ENCODE results near the gene MACC1. TPM values are rescaled to one million over a fixed set of nuclear protein-coding genes. Genes with fewer than 3 reads are reported as not detected.
"Not testable (repeated sequence)": the region's sequence is repeated elsewhere in the genome, so short reads cannot be mapped to it uniquely, and the experiment has no call there.

Gene MACC1
- total and polyA plus RNA-seq, 4 donors: 2.8 to 45.2 (median 14.7) TPM

DNA sequence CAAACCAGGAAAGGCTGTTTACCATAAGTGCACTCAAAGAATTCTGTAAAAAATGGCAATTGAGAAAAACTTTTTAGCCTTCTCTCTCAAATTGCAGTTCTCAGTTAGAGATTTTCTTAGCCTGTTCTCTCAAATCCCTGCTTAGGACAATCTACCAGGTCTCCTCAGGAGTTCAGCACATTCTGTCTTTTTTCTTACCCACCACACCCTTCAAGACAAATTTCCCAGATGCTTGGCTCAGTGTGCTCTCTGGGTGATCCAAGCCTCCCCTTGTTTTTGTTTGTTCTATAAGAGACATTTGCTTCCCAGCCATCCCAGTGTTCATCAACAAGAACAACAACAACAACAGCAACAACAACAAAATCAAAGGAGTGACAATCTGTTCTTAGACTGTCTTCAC, 87.3 kb downstream of the MACC1 start:
- Histone ChIP-seq H3K27ac (ENCODE audit: low read depth in 1 of 2, low read length in 1 of 2) (no peak overlapping the region), H3K4me1 (ENCODE audit: control insufficient read depth in 5 of 5, insufficient read depth in 5 of 5, low read length in 5 of 5) (no peaks in the 10 kb centered on the region), H3K27me3 (ENCODE audit: control insufficient read depth in 3 of 3, insufficient read depth in 3 of 3, low read length in 2 of 3) (no peaks in the 10 kb centered on the region), H3K9ac (ENCODE audit: insufficient read depth in 1 of 2, low read length in 2 of 2) (no peak overlapping the region), H3K36me3 (ENCODE audit: control insufficient read depth in 4 of 4, insufficient read depth in 4 of 4, low read length in 4 of 4) (no peaks in the 10 kb centered on the region), H3K4me3 (no peak overlapping the region), H3K9me3 (ENCODE audit: control insufficient read depth in 4 of 4, insufficient read depth in 3 of 4, low read length in 3 of 4) (no peaks in the 10 kb centered on the region)
- TF ChIP-seq, protein P1, sequence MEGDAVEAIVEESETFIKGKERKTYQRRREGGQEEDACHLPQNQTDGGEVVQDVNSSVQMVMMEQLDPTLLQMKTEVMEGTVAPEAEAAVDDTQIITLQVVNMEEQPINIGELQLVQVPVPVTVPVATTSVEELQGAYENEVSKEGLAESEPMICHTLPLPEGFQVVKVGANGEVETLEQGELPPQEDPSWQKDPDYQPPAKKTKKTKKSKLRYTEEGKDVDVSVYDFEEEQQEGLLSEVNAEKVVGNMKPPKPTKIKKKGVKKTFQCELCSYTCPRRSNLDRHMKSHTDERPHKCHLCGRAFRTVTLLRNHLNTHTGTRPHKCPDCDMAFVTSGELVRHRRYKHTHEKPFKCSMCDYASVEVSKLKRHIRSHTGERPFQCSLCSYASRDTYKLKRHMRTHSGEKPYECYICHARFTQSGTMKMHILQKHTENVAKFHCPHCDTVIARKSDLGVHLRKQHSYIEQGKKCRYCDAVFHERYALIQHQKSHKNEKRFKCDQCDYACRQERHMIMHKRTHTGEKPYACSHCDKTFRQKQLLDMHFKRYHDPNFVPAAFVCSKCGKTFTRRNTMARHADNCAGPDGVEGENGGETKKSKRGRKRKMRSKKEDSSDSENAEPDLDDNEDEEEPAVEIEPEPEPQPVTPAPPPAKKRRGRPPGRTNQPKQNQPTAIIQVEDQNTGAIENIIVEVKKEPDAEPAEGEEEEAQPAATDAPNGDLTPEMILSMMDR (IDR thresholded peaks at IDR 0.05; ENCODE audit: control extremely low read depth, extremely low read depth): no peak
- no peak for ATAC-seq (ENCODE audit: insufficient read depth, low FRiP score)
- no peak for DNase-seq

DNA sequence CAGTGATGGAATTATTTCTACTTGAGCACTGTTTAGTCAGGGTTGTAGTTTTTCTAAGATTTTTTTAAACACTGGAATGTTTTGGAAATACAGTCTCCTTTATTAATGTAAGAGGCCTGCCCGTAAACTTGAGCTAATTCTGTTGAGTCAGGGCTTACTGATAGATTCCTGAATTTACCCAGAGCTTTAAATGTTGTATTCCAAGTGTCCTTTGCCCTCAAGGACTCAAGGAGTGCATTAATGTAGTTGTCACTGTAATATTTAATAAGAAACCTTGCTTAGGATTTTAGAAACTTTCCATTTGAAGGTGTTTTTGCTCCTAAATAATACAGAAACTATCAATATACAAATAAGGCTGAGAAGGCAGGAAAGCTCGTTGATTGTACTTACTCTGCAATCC, 89.2 kb downstream of the MACC1 start:
- H3K4me3 ChIP-seq: no peak overlapping the region
- no peaks in the 10 kb centered on the region for H3K36me3 ChIP-seq (ENCODE audit: control insufficient read depth in 4 of 4, insufficient read depth in 4 of 4, low read length in 4 of 4)
- DNase-seq (no peak), ATAC-seq (ENCODE audit: insufficient read depth, low FRiP score) (no peak)
- TF ChIP-seq, protein P1 (IDR thresholded peaks at IDR 0.05; ENCODE audit: control extremely low read depth, extremely low read depth): no peak
- no peaks in the 10 kb centered on the region for H3K9me3 ChIP-seq (ENCODE audit: control insufficient read depth in 4 of 4, insufficient read depth in 3 of 4, low read length in 3 of 4)
- H3K27ac ChIP-seq (ENCODE audit: low read depth in 1 of 2, low read length in 1 of 2): no peak overlapping the region
- H3K4me1 ChIP-seq (ENCODE audit: control insufficient read depth in 5 of 5, insufficient read depth in 5 of 5, low read length in 5 of 5): no peaks in the 10 kb centered on the region
- H3K9ac ChIP-seq (ENCODE audit: insufficient read depth in 1 of 2, low read length in 2 of 2): no peak overlapping the region
- WGBS, 2 donors: 67 to 85% methylated on average over 2 of the region's 2 CpGs
- H3K27me3 ChIP-seq (ENCODE audit: control insufficient read depth in 3 of 3, insufficient read depth in 3 of 3, low read length in 2 of 3): no peaks in the 10 kb centered on the region

DNA sequence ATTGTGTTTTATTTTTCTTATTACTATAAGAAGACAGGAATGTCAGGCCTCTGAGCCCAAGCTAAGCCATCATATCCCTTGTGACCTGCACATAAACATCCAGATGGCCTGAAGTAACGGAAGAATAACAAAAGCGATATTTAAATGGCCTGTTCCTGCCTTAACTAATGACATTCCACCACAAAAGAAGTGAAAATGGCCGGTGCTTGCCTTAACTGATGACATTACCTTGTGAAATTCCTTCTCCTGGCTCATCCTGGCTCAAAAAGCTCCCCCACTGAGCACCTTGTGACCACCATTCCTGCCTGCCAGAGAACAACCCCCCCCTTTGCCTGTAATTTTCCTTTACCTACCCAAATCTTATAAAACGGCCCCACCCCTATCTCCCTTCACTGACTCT, 91.1 kb downstream of the MACC1 start:
- not testable (repeated sequence) for H3K36me3 ChIP-seq (ENCODE audit: control insufficient read depth in 4 of 4, insufficient read depth in 4 of 4, low read length in 4 of 4); DNase-seq; H3K4me1 ChIP-seq (ENCODE audit: control insufficient read depth in 5 of 5, insufficient read depth in 5 of 5, low read length in 5 of 5); H3K27me3 ChIP-seq (ENCODE audit: control insufficient read depth in 3 of 3, insufficient read depth in 3 of 3, low read length in 2 of 3); ATAC-seq (ENCODE audit: insufficient read depth, low FRiP score); H3K4me3 ChIP-seq; H3K9ac ChIP-seq (ENCODE audit: insufficient read depth in 1 of 2, low read length in 2 of 2); H3K27ac ChIP-seq (ENCODE audit: low read depth in 1 of 2, low read length in 1 of 2); H3K9me3 ChIP-seq (ENCODE audit: control insufficient read depth in 4 of 4, insufficient read depth in 3 of 4, low read length in 3 of 4)
- WGBS, 2 donors: 70 to 82% methylated on average over 4 of the region's 4 CpGs

DNA sequence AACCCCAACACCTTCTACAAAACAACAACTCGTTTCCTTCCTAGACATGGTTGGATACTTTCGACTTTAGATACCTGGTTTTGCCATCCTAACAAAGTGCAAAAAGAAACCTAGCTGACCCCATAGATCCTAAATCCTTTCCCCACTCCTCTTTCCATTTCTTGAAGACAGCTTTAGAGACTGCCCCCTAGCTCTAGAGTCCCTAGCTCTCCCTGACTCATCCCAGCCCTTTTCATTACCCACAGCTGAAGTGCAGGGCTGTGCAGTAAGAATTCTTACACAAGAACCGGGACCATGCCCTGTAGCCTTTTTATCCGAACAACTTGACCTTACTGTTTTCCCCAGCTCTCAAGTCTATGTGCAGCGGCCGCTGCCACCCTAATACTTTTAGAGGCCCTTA, 93.1 kb downstream of the MACC1 start:
- H3K9ac ChIP-seq (ENCODE audit: insufficient read depth in 1 of 2, low read length in 2 of 2); H3K4me3 ChIP-seq; ATAC-seq (ENCODE audit: insufficient read depth, low FRiP score); H3K4me1 ChIP-seq (ENCODE audit: control insufficient read depth in 5 of 5, insufficient read depth in 5 of 5, low read length in 5 of 5); H3K27ac ChIP-seq (ENCODE audit: low read depth in 1 of 2, low read length in 1 of 2); DNase-seq; H3K36me3 ChIP-seq (ENCODE audit: control insufficient read depth in 4 of 4, insufficient read depth in 4 of 4, low read length in 4 of 4); H3K9me3 ChIP-seq (ENCODE audit: control insufficient read depth in 4 of 4, insufficient read depth in 3 of 4, low read length in 3 of 4); H3K27me3 ChIP-seq (ENCODE audit: control insufficient read depth in 3 of 3, insufficient read depth in 3 of 3, low read length in 2 of 3): not testable (repeated sequence)
- WGBS, 2 donors: 91 to 93% methylated on average over 6 of the region's 6 CpGs

DNA sequence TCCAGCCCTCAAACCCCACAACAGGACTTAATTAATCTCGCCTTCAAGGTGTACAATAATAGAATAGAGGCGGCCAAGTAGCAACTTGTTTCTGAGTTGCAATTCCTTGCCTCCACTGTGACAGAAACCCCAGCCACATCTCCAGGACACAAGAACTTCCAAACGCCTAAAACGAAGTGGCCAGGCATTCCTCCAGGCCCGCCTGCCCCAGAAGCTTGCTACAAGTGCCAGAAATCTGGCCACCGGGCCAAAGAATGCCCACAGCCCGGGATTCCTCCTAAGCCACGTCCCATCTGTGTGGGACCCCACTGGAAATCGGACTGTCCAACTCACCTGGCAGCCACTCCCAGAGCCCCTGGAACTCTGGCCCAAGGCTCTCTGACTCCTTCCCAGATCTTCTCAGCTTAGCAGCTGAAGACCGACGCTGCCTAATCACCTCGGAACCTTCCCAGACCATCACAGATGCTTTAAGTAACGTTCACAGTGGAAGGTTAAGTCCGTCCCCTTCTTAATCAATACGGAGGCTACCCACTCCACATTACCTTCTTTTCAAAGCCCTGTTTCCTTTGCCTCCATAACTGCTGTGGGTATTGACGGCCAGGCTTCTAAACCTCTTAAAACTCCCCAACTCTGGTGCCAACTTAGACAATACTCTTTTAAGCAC, 94.4 kb downstream of the MACC1 start:
- not testable (repeated sequence) for H3K9me3 ChIP-seq (ENCODE audit: control insufficient read depth in 4 of 4, insufficient read depth in 3 of 4, low read length in 3 of 4); H3K4me1 ChIP-seq (ENCODE audit: control insufficient read depth in 5 of 5, insufficient read depth in 5 of 5, low read length in 5 of 5); H3K27me3 ChIP-seq (ENCODE audit: control insufficient read depth in 3 of 3, insufficient read depth in 3 of 3, low read length in 2 of 3); H3K9ac ChIP-seq (ENCODE audit: insufficient read depth in 1 of 2, low read length in 2 of 2); ATAC-seq (ENCODE audit: insufficient read depth, low FRiP score); H3K36me3 ChIP-seq (ENCODE audit: control insufficient read depth in 4 of 4, insufficient read depth in 4 of 4, low read length in 4 of 4); H3K4me3 ChIP-seq; DNase-seq; H3K27ac ChIP-seq (ENCODE audit: low read depth in 1 of 2, low read length in 1 of 2)
- 83 to 86% methylated on average over 16 of the region's 16 CpGs for WGBS, 2 donors
